Adrenal gland (tissue), 5 donors: ENCODE measurements around the gene RGSL1.

ENCODE experiments used
- POLR2A ChIP-seq, 2 donors: fragments of 450-650 bp; IDR thresholded peaks; one replicate each; pipeline ENCODE4 v1.6.1; 2017; ENCODE audit warnings: antibody characterized with exemption in 2 of 2, mild to moderate bottlenecking in 2 of 2, moderate library complexity in 1 of 2
- TF ChIP-seq, protein P1 (sequence below), 6 experiments: fragments of 450-650 bp in 4 of 6; fragments of 200-600 bp in 2 of 6; sonication (generic) in 1 of 6; IDR thresholded peaks; 1 replicate in 5 of 6; 2 replicates in 1 of 6; pipeline versions ENCODE4 v1.5.1 to v1.8.0; 2016 to 2021; ENCODE audit warnings: antibody characterized with exemption in 6 of 6, mild to moderate bottlenecking in 2 of 6, moderate library complexity in 1 of 6
- donor health status: DM: no; HTN: no; CAD: no.

DNA sequence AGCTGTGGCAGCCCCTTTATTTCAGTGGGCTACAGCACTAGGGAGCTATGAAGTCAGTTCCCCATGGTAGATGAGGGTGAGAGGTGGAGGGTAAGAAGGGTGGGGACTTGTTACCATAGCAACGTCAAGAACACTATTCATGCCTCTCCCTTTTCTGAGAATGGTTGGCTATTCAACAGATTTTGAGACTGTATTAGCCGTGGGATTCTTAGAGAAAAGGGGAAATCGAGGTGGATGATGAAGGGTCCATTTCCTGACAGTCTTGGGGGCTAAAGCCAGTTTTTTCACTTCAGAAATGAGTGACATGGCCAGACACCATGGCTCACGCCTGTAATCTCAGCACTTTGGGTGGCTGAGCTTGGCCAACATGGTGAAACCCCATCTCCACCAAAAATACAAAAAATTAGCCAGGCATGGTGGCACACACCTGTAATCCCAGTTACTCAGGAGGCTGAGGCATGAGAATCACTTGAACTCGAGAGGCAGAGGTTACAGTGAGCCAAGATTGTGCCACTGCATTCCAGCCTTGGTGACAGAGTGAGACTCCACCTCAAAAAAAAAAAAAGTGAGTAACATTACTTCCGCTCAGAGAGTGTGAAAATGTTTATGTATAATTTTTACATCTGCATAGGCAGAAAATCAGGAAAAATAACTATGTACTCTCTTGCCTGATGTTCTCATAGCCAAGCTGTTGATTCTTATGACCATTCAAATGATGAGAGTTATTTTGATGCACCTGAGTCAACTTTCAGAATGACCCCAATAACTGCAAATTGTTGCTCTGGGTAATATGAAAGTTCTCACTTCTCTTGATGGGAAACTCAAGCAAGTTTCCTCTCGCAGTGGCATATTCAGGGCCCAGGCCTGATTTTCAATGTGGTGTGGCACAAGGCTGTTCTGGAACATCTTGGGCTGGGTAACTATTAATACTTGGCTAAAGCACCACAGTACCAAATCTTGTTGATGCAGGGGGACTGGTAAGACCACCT, 23.2 kb upstream of the RGSL1 start:
- TF ChIP-seq POLR2A (IDR thresholded peaks at IDR 0.05) = no peak
- TF ChIP-seq, protein P1, sequence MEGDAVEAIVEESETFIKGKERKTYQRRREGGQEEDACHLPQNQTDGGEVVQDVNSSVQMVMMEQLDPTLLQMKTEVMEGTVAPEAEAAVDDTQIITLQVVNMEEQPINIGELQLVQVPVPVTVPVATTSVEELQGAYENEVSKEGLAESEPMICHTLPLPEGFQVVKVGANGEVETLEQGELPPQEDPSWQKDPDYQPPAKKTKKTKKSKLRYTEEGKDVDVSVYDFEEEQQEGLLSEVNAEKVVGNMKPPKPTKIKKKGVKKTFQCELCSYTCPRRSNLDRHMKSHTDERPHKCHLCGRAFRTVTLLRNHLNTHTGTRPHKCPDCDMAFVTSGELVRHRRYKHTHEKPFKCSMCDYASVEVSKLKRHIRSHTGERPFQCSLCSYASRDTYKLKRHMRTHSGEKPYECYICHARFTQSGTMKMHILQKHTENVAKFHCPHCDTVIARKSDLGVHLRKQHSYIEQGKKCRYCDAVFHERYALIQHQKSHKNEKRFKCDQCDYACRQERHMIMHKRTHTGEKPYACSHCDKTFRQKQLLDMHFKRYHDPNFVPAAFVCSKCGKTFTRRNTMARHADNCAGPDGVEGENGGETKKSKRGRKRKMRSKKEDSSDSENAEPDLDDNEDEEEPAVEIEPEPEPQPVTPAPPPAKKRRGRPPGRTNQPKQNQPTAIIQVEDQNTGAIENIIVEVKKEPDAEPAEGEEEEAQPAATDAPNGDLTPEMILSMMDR (IDR thresholded peaks at IDR 0.05) = no peak
